Measurements from ENCODE around the gene RBM47. TPM values are rescaled to one million over a fixed set of nuclear protein-coding genes. Genes with fewer than 3 reads are reported as not detected.

RBM47 gene
- polyA plus RNA-seq, 3 donors, result 79.5 to 101 (median 92.8) TPM

DNA sequence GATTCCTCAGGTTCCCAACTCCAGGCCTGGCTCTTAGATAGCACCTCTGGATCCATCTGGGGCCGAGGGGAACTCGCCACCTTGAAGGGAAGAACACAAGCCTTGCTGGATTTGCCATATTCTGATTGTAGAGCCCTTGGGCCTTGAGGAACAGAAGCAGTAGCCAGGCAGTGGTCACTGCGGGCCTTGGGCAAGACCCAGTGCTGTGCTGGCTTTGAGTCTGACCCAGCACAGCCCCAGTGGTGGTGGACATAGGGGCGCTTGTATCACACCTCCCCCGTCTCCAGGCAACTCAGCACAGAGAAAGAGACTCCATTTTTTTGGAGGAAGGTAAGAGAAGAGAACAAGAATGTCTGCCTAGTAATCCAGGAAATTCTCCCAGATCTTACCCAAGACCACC is 249.0 kb downstream of the RBM47 start:
- DNase-seq, result no peak
- H3K4me1 ChIP-seq (ENCODE audit: control insufficient read depth in 1 of 2, insufficient read depth in 2 of 2, low read length in 2 of 2), result no peaks in the 10 kb centered on the region
- Mint-ChIP-seq H3K4me1 (peaks cover 4% of the 10 kb centered on the region), H3K36me3 (no peaks in the 10 kb centered on the region), H3K4me3 (no peak overlapping the region), H3K27ac (no peak overlapping the region), H3K9me3 (no peaks in the 10 kb centered on the region), H3K27me3 (ENCODE audit: low read depth in 3 of 3) (peaks cover 0 to 8% (median 1%) of the 10 kb centered on the region in 3 donors)
- H3K36me3 ChIP-seq (replicated peaks in 1 of 2; ENCODE audit: control insufficient read depth in 1 of 2, insufficient read depth in 2 of 2, low read length in 2 of 2), result no peaks in the 10 kb centered on the region
- H3K9me3 ChIP-seq (replicated peaks in 1 of 2; ENCODE audit: control insufficient read depth in 1 of 2, insufficient read depth in 1 of 2, low read length in 2 of 2), result no peaks in the 10 kb centered on the region
- intact Hi-C loops (cut with micrococcal nuclease), result no loop called here
- no peak overlapping the region for H3K4me2 ChIP-seq (replicated peaks; ENCODE audit: extremely low read depth, low read length, poor library complexity, severe bottlenecking)
- 100% methylated on average over 2 of the region's 5 CpGs for WGBS (ENCODE audit: insufficient coverage)
- TF ChIP-seq, protein P1, sequence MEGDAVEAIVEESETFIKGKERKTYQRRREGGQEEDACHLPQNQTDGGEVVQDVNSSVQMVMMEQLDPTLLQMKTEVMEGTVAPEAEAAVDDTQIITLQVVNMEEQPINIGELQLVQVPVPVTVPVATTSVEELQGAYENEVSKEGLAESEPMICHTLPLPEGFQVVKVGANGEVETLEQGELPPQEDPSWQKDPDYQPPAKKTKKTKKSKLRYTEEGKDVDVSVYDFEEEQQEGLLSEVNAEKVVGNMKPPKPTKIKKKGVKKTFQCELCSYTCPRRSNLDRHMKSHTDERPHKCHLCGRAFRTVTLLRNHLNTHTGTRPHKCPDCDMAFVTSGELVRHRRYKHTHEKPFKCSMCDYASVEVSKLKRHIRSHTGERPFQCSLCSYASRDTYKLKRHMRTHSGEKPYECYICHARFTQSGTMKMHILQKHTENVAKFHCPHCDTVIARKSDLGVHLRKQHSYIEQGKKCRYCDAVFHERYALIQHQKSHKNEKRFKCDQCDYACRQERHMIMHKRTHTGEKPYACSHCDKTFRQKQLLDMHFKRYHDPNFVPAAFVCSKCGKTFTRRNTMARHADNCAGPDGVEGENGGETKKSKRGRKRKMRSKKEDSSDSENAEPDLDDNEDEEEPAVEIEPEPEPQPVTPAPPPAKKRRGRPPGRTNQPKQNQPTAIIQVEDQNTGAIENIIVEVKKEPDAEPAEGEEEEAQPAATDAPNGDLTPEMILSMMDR (IDR thresholded peaks at IDR 0.05), result no peak
- no peaks in the 10 kb centered on the region for H4K20me1 ChIP-seq (ENCODE audit: insufficient read depth, low read length)
- no peaks in the 10 kb centered on the region for H3K27me3 ChIP-seq (ENCODE audit: control insufficient read depth in 2 of 2, insufficient read depth in 2 of 2, low read length in 2 of 2)
- no peaks in the 10 kb centered on the region for H3K79me2 ChIP-seq (ENCODE audit: insufficient read depth, low read length)
- H3K9ac ChIP-seq (ENCODE audit: insufficient read depth, low read length, poor library complexity, severe bottlenecking), result no peak overlapping the region
- no peak overlapping the region for H3K4me3 ChIP-seq (replicated peaks in 1 of 3; ENCODE audit: low read depth in 2 of 3, low read length in 3 of 3)
- H2AFZ ChIP-seq (ENCODE audit: insufficient read depth, low read depth, low read length, poor library complexity, severe bottlenecking), result no peak overlapping the region
- H3K27ac ChIP-seq (ENCODE audit: low read depth in 1 of 2, low read length in 2 of 2), result no peak overlapping the region

DNA sequence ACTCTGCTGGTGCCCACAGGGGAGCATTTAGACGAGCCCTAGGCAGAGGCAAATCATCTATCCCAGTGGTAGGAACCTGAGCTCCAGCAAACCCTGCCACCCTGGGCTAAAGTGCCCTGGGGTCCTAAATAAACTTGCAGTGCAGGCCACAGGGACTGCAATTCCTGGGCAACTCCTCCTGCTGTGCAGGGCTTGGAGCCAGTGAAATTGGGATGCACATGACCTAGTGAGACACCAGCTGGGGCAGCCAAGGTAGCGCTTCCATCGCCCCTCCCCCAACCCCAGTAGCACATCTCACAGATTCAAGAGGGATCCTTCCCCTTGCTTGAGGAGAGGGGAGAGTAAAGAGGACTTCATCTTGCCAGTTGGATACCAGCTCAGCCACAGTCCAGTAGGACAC is 250.4 kb downstream of the RBM47 start:
- no peaks in the 10 kb centered on the region for H3K9me3 ChIP-seq (replicated peaks in 1 of 2; ENCODE audit: control insufficient read depth in 1 of 2, insufficient read depth in 1 of 2, low read length in 2 of 2)
- no peak overlapping the region for H3K27ac Mint-ChIP-seq
- intact Hi-C loops (cut with micrococcal nuclease), result no loop called here
- no peaks in the 10 kb centered on the region for H3K9me3 Mint-ChIP-seq
- TF ChIP-seq, protein P1 (IDR thresholded peaks at IDR 0.05), result no peak
- no peak overlapping the region for H3K4me2 ChIP-seq (replicated peaks; ENCODE audit: extremely low read depth, low read length, poor library complexity, severe bottlenecking)
- H3K36me3 Mint-ChIP-seq, result no peaks in the 10 kb centered on the region
- H3K27me3 Mint-ChIP-seq (ENCODE audit: low read depth in 3 of 3), result peaks cover 0 to 8% (median 1%) of the 10 kb centered on the region in 3 donors
- no peak overlapping the region for H3K9ac ChIP-seq (ENCODE audit: insufficient read depth, low read length, poor library complexity, severe bottlenecking)
- H3K27me3 ChIP-seq (ENCODE audit: control insufficient read depth in 2 of 2, insufficient read depth in 2 of 2, low read length in 2 of 2), result no peaks in the 10 kb centered on the region
- WGBS (ENCODE audit: insufficient coverage), result 93% methylated on average over 1 of the region's 3 CpGs
- H3K79me2 ChIP-seq (ENCODE audit: insufficient read depth, low read length), result no peaks in the 10 kb centered on the region
- peaks cover 4% of the 10 kb centered on the region for H3K4me1 Mint-ChIP-seq
- H4K20me1 ChIP-seq (ENCODE audit: insufficient read depth, low read length), result no peaks in the 10 kb centered on the region
- no peak overlapping the region for H3K27ac ChIP-seq (ENCODE audit: low read depth in 1 of 2, low read length in 2 of 2)
- H3K36me3 ChIP-seq (replicated peaks in 1 of 2; ENCODE audit: control insufficient read depth in 1 of 2, insufficient read depth in 2 of 2, low read length in 2 of 2), result no peaks in the 10 kb centered on the region
- DNase-seq, result no peak
- no peaks in the 10 kb centered on the region for H3K4me1 ChIP-seq (ENCODE audit: control insufficient read depth in 1 of 2, insufficient read depth in 2 of 2, low read length in 2 of 2)
- H3K4me3 ChIP-seq (replicated peaks in 1 of 3; ENCODE audit: low read depth in 2 of 3, low read length in 3 of 3), result no peak overlapping the region
- H3K4me3 Mint-ChIP-seq, result no peak overlapping the region
- no peak overlapping the region for H2AFZ ChIP-seq (ENCODE audit: insufficient read depth, low read depth, low read length, poor library complexity, severe bottlenecking)

Measured in CD14-positive monocyte (primary cell).